NCI-H1092 treated with DMSO at 0.1 percent for 48 hours (cell line): ENCODE measurements around the gene DNMT1.

Experiments
- DNase-seq: peaks from one replicate; lab custom pipeline; 2025; lab: John Stamatoyannopoulos, UW

The DNMT1 gene

DNA sequence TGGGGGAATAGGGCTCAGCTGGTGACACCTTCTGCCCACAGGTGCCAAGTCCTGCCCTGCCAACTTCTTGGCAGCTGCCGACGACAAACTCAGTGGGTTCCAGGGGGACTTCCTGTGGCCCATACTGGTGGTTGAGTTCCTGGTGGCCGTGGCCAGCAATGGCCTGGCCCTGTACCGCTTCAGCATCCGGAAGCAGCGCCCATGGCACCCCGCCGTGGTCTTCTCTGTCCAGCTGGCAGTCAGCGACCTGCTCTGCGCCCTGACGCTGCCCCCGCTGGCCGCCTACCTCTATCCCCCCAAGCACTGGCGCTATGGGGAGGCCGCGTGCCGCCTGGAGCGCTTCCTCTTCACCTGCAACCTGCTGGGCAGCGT is 81.2 kb downstream of the DNMT1 start:
- DNase-seq = no peak

DNA sequence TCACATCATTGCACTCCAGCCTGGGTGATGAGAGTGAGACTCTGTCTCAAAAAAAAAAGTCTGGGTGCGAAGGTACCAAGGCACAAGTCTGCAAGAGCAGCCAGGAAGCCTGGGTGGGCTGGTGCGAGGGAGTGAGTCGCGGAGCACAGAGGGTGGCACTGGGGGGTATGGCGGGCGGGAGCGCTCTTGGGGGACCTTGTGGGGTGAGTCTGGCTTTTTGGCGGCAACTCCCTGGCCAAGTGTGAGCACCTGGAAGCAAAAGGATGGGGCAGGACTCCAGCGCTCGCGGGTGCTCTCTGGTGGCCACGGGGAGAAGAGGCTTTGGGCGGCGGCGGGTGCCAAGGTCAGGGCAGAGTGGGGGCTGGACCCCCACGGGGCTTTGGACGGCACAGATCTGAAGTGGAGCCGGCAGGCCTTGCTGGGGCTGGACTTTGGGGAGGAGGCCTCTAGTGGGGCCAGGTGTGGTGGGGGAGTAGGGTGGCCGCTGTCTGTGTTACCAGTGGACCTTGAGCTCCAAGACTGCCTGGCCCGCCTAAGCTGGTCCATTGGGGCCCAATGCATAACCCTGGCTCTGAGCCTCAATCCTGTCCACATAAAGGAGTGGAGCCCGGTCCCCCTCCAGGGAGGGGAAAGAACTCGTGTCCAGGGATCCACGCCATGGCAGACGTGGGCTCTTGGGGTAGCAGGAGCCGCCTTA is 81.7 kb downstream of the DNMT1 start:
- peak; percentile 14 for DNase-seq

DNA sequence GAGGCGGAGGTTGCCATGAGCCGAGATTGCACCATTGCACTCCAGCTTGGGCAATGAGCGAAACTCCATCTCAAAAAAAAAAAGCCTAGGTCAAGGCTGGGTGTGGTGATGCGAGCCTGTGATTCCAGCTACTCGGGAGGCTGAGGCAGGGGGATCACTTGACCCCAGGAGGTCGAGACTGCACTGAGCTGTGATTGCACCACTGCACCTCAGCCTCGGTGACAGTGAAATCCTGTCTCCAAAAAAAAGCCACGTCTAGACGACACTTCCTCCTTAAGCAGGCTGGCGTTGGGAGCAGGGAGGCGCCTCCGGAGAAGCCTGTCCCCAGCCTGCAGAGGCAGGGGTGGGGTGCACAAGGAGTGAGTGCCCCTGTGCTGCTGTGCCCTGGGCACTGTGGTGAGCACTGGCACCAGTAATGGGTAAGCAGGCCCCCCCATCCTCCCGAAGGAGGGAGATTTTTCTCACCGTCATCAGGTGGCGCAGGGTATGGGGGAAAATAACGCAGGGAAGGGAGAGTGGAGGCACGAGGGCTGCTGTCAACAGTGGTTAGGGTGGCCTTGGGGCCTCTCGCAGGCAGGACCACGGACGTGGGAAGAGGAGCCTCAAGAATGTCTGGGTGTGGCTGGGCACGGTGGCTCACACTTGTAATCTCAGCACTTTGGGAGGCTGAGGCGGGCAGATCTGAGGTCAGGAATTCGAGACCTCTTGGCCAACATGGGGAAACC is 82.6 kb downstream of the DNMT1 start:
- no peak for DNase-seq

DNA sequence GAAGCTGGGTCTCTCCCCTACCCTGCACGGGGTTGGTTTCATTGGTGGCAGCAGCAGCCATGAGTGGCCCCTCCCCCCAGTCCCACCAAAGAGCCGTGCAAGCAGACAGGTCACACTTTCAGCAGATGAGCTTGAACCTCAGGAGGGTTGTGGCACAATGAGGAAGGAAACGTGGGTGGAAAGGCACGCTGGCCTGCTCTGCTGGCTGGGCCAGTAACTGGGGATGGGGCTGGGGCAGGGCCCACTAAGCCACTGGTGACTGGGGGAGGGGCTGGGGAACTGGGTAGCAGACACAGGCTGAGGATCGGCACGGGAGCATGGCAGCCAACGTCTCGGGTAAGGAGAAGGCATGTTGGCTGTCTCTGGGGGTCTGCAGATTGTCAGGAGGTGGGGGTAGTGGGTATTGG is 83.3 kb downstream of the DNMT1 start, which contains the start of gene P2RY11:
Gene P2RY11 (plus strand): TSS at position 289 of the 407 bp plus-strand sequence. CDS start 29 bp downstream, at position 318.
- DNase-seq = no peak

DNA sequence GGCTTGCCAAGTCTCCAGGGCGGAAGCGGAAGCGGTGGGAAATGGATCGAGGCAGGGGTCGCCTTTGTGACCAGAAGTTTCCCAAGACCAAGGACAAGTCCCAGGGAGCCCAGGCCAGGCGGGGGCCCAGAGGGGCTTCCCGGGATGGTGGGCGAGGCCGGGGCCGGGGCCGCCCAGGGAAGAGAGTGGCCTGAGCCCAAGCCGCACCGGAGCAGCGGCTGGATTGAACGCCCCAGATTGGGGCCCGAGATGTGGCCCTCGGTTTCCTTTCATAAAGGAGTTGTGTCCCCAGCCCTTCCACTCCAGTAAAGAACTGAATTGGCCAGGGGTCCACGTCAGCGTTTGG is 83.8 kb downstream of the DNMT1 start:
- DNase-seq = no peak

DNA sequence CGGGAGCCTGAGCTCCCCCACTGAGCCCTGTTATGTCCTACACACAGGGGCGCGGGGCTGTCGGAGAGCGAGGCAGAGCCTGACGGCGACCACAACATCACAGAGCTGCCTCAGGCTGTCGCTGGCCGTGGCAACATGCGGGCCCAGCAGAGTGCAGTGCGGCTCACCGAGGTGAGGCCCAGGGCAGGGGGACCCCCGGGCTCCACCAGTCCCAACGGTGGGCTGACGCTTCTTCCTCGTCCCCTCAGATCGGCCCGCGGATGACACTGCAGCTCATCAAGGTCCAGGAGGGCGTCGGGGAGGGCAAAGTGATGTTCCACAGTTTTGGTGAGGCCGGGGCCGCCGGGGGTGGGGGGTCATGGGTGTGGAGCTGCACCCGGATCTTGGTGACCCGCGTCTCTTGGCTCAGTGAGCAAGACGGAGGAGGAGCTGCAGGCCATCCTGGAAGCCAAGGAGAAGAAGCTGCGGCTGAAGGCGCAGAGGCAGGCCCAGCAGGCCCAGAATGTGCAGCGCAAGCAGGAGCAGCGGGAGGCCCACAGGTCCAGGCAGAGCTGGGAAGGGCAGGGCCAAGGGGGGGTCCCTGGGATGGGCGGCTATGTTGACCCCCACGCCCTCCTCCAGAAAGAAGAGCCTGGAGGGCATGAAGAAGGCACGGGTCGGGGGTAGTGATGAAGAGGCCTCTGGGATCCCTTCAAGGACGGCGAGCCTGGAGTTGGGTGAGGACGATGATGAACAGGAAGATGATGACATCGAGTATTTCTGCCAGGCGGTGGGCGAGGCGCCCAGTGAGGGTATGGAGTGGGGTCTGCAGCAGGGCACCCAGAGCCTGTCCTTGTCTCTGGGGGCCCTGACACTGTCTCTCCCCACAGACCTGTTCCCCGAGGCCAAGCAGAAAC is 84.4 kb downstream of the DNMT1 start:
- DNase-seq = no peak

DNA sequence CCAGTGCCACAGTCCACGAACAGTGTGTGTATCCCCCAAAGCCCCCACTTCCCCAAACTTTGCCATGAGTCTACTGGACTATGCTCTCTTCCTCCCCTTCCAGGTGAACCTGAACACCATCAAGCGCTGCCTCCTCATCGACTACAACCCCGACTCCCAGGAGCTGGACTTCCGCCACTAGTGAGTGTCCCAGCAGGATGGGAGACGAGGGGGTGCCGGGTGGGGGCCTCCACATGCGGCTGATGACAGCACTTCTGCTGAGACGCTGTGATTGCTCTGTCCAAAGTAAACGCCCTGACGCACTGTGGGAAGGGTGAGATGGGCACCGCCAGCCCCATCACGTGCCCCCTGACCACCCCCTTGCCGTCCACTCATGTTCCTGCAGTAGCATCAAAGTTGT is 85.2 kb downstream of the DNMT1 start:
- no peak for DNase-seq

DNA sequence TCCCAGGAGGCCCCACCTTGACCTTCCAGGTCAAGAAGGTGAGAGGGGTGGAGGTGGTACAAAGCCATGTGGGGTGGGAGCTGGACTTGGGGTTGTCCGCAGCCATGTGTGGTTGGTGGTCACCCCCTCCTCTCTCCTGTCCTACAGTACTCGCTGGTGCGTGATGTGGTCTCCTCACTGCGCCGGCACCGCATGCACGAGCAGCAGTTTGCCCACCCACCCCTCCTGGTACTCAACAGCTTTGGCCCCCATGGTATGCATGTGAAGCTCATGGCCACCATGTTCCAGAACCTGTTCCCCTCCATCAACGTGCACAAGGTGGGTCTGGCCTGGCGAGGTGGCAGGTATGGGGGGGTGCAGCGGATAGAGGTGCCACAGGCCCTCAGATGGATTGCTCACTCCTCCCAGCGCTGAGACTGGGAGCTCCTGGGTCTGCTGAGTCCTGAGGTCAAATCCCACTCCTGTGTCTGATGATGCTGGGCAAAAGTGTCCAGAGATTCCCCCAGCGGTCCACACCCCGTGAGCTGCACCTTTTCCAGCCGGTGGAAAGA is 86.9 kb downstream of the DNMT1 start:
- DNase-seq = no peak

DNA sequence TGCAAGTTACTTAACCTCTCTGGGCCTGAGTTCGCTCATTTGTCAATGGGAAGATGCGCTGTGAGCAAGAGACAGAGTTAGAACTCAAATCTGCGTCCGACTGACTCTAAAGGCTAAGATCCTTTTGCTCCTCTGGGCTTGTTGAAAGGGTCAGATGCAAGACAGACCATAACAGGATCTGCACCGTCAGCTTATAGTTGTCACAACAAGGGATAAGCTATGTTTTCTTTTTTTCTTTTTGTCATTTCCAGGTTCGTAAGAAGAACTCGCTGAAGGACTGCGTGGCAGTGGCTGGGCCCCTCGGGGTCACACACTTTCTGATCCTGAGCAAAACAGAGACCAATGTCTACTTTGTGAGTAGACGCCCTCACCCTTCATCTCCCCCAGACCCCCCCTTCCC is 87.5 kb downstream of the DNMT1 start:
- DNase-seq = no peak

DNA sequence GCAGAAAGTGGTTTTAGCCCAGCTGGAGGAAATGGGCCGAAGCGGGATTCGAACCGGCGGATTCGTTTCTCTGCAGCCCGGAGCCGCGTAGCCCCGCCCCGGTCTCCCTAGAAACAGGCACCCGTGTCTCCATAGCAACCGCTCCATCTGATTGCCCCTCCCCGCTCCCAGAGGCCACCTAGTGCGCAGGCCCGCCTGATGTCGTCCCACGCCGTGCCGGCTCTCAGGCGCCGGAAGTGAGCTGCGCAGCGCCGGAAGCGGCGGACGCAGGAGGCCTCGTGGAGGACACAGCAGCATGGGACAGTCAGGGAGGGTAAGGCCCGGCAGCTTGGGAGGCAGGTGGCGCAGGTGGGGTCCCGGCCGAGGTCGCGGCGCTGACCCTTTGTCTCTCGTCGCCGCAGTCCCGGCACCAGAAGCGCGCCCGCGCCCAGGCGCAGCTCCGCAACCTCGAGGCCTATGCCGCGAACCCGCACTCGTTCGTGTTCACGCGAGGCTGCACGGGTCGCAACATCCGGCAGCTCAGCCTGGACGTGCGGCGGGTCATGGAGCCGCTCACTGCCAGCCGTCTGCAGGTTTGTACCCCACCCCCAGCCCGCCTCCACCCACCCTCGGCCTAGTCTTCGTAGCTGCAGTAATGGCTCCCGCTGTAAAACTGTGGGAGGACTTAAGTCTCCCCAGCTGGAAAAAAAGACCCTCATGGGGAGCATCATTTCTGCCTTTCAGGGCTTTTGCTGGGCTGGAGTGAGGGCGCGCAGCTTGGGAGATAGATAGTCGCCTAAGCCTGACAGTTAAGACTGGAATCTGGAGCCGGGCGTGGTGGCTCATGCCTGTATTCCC is 88.4 kb downstream of the DNMT1 start, which contains the start of gene PPAN:
Gene PPAN (plus strand): TSS at position 263 of the 837 bp plus-strand sequence. CDS start 33 bp downstream, at position 296.
- DNase-seq = peak; percentile 98

DNA sequence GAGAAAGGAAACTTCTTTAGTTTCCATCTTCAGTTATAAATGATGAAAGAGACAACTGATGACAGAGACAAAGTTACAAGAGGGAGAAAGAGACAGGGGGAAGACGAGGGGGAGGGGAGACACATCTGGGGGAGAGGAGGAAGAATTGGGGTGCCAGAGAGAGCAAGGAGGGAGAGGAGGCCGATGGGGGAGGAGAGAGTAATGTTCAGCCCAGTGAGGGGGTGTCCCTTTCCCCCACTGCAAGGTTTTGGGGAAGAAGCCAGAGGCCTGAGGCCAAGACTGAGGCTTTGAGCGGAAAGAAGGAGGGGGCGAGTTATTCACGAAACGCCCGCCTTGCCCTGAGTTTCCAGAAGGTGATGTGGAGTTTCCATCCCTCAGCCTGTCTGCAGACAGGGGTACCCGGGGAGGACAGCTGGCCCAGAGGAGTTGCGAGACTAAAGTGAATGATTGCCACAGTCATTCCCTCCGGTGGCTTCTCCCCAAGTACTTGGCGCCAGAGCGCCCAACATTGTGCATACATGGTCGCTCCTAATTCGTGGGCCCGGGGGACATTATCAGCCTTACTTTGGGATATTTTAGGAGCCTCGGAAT is 89.1 kb downstream of the DNMT1 start:
- DNase-seq = no peak

DNA sequence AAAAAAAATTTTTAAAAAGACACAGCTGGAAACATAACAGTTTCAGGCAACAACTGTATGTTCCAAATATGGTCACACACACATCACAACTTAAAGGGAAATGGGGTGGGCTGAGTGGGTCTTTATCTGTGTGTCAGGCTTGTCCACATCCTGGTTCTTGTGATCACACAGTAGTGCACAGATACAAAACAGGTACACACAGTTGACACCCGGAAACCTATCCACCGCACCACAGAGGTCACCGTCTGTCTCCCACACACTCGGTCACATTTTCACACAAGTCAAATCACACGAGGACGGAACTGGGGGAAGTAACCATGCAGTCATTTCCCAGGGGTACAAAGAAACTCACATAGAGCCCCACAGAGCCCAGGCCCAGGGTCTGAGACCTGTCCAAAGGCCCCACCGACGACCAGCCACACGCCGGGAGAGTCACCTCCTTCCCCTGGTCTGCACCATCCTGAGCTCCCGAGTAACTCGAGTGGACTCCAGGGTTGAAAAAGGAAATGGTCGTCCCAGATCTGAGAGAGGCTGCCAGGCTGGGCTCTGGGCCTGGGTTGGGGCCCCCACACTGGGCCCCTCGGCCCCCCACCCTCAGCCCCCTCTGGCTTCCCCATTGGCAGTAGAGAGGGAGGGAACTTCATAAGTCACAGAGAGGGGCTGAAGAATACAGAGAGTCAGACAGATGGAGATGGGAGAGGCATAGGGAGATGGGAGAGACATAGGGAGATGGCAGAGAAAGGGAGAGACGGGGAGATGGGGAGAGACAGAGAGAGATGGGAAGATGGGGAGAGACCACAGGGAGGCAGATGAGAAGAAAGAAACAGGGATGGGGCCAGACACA is 89.9 kb downstream of the DNMT1 start:
- no peak for DNase-seq

DNA sequence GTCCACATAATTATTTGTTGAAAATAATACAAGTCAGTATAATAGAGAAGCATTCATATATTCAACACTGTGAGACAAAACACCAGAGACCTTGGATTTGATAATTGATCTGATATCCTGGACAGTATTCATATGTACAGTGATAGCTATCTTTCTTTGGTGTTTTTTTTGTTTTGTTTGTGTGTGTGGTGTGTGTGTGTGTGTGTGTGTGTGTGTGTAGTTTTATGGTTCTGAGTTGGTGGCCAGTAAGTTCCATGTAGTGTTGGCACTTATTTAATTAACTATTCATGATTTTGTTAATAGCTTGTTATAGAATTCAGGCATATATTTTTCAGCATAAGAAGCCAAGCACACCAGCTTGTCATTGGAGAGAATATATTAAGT is 90.6 kb downstream of the DNMT1 start:
- no peak for DNase-seq

DNA sequence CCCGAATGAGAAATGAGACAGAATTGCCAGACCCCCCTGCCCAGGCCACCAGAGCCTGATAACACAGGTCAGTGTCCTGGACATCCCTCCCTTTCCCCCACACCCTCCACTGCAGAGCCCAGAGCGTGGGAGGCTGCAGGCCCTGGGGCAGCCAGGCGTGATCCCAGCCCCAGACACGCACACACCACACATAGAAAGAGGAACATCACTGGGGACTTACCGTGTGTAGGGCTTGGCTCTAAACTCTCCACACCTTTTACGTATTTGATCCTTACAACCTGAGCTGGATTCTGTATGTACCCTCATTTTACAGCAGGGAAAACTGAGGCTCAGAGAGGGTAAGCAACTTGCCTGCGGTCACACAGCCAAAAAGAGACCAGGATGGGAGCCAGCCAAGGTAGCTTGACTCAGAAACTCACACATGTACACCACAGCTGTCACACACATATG is 91.9 kb downstream of the DNMT1 start:
- DNase-seq = no peak

DNA sequence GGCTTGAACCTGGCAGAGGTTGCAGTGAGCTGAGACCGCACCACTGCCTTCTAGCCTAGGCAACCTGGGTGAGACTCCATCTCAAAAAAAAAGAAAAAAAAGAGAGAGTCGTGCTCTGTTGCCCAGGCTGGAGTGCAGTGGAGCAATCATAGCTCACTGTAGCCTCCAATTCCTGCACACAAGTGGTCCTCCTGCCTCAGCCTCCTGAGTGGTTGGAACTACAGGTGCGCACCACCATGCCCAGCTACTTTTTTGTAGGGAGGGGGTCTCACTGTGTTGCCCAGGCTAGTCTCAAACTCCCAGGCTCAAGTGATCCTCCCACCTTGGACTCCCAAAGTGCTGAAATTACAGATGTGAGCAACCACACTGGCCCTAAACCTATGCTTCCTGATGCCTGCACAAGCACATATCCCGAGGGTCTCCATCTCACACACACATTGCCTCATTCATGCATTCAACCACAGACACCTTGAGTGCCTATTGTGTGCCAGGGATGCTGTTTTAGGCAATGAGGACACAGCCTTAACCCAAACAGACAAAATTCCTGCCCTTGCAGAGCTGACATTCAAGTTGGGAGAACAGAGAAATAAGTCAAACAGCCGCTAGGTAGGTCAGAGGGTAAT is 94.5 kb downstream of the DNMT1 start:
- DNase-seq = no peak

DNA sequence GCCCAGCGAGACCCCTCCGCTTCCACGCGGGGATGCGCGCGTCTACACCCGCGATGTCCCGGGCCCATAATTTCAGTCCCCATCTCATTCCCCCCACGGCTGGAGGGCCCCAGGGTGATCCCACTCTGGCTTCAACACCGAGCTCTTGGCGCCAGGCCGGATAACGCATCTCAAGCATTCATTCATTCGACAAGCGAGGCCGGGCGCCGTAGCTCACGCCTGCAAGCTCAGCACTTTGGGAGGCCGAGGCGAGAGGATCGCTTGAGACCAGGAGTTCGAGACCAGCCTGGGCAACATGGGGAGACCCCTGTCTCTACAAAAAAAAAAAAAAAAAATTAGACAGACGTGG is 98.2 kb downstream of the DNMT1 start:
- no peak for DNase-seq

DNA sequence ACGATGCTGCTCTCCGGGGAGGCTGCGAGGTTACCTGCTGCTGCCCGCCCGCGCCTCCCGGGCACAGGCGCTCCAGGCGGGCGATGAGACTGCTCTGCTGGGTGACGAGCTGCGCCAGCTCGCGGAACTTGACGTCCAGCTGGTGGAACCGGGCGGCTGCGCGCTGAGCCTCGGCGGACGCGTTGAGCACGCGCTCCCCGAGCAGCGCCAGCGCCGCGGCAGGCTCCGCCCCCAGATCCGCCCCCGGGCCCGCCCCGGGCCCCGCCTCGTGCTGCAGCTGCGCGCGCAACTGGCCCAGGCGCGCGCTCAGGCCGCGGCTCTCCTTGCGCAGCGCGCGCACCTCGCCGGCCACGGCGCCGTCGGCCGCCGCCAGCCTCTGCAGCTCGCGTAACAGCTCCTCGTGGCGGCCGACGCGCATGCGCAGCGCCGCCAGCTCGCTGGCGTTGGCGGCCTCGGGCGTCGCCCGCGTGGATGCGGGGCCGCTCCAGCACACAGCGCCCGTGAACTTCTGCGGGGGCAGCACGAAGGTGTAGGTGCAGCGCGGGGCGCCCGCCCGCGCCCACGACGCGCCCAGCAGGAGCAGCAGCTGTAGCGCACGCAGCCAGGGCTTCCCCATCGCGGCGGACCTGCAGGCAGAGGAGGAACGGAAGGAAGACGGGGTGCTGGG is 98.7 kb downstream of the DNMT1 start:
- DNase-seq = peak; percentile 95

DNA sequence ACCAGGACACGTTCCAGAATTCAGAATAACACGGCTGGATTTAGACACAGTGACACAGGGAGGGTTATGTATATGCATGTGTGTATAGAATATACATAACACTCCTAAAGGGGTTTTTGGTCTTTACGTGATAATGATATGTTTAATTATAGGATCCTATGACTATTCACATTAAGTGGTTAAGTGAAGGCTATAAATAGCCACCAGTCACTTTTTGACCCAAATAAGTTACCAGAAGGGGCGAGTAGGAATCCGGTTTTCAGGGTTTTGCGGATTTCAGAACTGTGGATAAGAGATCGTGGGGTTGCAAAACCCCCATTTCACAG is 99.2 kb downstream of the DNMT1 start:
- DNase-seq = no peak
